H1 (cell line): ENCODE results near the gene TRABD2B. TPM values are rescaled to one million over a fixed set of nuclear protein-coding genes. Genes with fewer than 3 reads are reported as not detected.

Experiments
- RAD21 ChIP-seq, 2 experiments: IDR thresholded peaks in 1 of 2; conservative IDR thresholded peaks in 1 of 2; 2 replicates each; pipeline ENCODE4 v1.6.1; 2011; ENCODE audit warnings: low read depth in 2 of 2, low read length in 2 of 2, improper control_type of control experiment in 1 of 2, inconsistent platforms in 1 of 2, mild to moderate bottlenecking in 1 of 2, moderate library complexity in 1 of 2
- SUZ12 ChIP-seq: fragments of 200-600 bp; sonication (generic); IDR thresholded peaks from 2 replicates; pipeline ENCODE4 v1.6.1; 2012; ENCODE audit warnings: mild to moderate bottlenecking, inconsistent platforms, low read length, moderate library complexity, mixed read lengths
- polyA plus RNA-seq, 7 experiments: library from polyadenylated mRNA; depleted of rRNA in 3 of 7; stranded (reverse) in 5 of 7; unstranded in 2 of 7; fragments of >200 nt in 5 of 7; fragments of 200-250 nt in 2 of 7; gene quantifications; 1 replicate in 5 of 7; 2 replicates in 1 of 7; 4 replicates in 1 of 7; pipeline versions ENCODE4 v1.2.1 to v1.2.3, GENCODE V29; 2011 to 2013; ENCODE audit warnings: missing spikeins in 2 of 7, mixed read lengths in 2 of 7
- total RNA-seq: library from RNA; stranded (reverse); fragmentation: NEBNext Ultra II Directional; extraction: Animal tissue kit (Norgen Biotek cat#: 25700); gene quantifications from 2 replicates; pipeline ENCODE4 v1.2.1, GENCODE V29; 2021

TRABD2B gene
- total and polyA plus RNA-seq, 2 of the 8 experiments (the other 6 are each of a cell fraction or from before 2014, with no cell fraction given), result 0.95 to 3.4 TPM

DNA sequence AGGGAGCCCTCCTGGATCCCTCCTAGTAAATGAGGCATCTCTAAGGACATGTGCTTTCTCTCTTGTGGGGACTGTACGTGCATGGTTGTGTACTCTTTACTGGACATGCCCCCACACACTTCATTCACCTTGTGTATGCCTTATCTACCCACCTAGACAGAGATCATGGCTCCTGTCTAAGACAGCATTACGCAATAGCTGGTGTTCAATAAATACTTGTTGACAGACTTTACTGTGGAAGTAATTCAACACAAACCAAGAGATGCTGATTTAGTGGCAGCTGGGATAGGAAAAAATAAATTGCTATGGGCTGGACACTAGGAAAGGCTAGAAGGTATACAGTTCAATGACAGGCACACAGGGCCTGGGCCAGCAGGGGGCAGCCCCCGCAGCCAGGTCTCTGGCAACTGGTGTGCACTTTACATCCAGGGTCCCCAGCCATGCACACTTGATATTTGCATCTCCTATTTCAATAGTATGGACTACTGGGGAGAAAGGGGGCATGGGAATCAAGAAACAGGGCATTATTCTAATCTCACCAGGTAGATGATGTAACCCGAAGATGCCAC is 24.2 kb downstream of the TRABD2B start (continued):
- TF ChIP-seq SUZ12, result no peak
- peak; percentile 24 to 38; a peak in 3 of 4 replicates for TF ChIP-seq RAD21 (IDR thresholded peaks at IDR 0.05 in 1 of 2, conservative IDR thresholded peaks at IDR 0.05 in 1 of 2; ENCODE audit: low read depth in 2 of 2, low read length in 2 of 2)
